Choroid plexus epithelial cell (primary cell): ENCODE data around the gene EGFLAM.

ENCODE experiments used
- DNase-seq: peaks from one replicate; pipeline ENCODE4 v3.0.0-alpha.2; 2010; ENCODE audit warnings: low read depth
- H3K4me3 ChIP-seq: 2 replicates; pipeline ENCODE4 v1.5.1; 2011; ENCODE audit warnings: low read depth, mild to moderate bottlenecking, control low read depth, low read length, moderate library complexity
- CTCF ChIP-seq: conservative IDR thresholded peaks from 2 replicates; pipeline ENCODE4 v1.5.1; 2011; ENCODE audit warnings: low read depth, mild to moderate bottlenecking, control low read depth, inconsistent platforms, low read length, moderate library complexity

The EGFLAM gene

GRCh38 chr5:38478166-38478565 is 219.8 kb downstream of the EGFLAM start:
- H3K4me3 ChIP-seq = no peak overlapping the region
- no peak for DNase-seq
- no peak for TF ChIP-seq CTCF

GRCh38 chr5:38478878-38479277 is 220.5 kb downstream of the EGFLAM start:
- H3K4me3 ChIP-seq = no peak overlapping the region
- no peak for DNase-seq
- no peak for TF ChIP-seq CTCF

- TF ChIP-seq CTCF = no peak
- no peak for DNase-seq
- no peak overlapping the region for H3K4me3 ChIP-seq
Measured at GRCh38 chr5:38479315-38479904, 221.1 kb downstream of the EGFLAM start.

DNA sequence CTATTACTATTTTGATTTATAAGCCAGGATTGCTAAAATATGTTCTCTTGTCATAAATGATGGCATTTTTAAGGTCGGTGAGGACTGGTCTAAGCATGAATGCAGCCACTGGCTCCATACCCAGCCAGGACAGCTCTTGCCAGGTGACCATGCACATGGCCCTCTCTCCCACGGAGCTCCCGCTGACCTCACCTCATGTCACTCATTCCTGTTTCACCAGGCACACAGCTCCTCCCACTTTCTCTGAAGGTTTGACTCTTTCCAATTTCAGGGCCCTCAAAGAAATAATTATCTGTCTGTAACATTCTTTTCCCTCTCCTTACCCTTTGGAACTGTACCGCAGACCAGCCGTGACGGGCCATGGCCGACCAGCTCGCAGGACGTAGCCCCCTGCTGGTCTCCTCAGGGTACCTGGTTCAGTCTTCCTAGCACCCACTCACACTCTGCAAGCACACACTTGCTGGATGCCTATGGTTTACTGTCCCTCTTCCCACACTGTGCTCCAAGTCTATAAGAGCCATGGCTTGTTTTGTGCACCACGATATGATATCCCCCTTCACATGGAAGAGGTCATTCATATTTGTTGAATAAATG is 225.5 kb downstream of the EGFLAM start:
- H3K4me3 ChIP-seq = no peak overlapping the region
- peak; percentile 28 for TF ChIP-seq CTCF
- no peak for DNase-seq

- no peak overlapping the region for H3K4me3 ChIP-seq
- TF ChIP-seq CTCF = no peak
- no peak for DNase-seq
Measured at GRCh38 chr5:38494175-38494574, 235.8 kb downstream of the EGFLAM start.

DNA sequence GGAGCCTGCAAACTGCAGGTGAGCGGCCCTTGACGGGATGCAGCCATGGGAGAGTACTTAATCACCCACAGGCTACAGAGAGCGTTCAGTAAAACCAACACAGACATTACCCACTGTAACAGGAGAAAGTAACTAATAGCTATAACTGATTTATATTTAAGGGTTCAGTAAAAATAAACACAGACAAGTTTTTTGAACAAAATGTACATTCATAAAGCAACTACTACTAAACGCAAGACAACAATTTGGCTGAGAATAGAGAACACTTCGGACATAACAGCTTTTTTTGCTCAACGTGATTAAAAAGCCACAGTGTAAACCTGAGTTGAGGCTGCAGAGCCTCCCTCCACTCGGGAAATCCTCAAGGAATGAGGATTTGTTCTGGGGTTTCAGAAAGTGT is 236.4 kb downstream of the EGFLAM start:
- no peak for TF ChIP-seq CTCF
- H3K4me3 ChIP-seq = no peak overlapping the region
- DNase-seq = no peak

- TF ChIP-seq CTCF = peak; percentile 57
- H3K4me3 ChIP-seq = no peak overlapping the region
- DNase-seq = peak; percentile 65
Measured at GRCh38 chr5:38497946-38498345, 239.6 kb downstream of the EGFLAM start.
